ENCODE results near the gene MS4A7.

Gene MS4A7

DNA sequence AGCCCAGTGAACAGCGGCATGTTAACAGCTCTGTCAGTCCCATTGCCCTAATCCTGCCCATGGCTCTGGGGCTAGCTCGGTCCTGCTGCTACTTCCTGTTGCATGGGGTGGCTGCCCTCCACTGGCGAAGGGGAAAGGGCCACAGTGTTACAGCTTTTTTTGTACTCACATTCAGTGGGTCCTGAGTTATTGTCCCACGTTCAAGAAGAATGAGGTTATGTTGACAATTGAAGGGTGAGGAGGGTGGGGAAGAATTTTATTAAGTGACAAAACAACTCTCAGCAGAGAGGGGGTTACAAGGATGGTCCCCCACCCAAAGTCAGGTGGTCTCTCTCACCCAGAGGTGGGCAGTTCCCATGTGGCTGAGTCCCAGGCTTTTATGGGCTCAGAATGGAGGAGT is 17.7 kb upstream of the MS4A7 start:
- TF ChIP-seq TAF1 (IDR thresholded peaks at IDR 0.05; ENCODE audit: borderline replicate concordance, insufficient read depth, low read length) = no peak
- TF ChIP-seq FOXP2 (optimal IDR thresholded peaks at IDR 0.05; ENCODE audit: borderline replicate concordance, extremely low read depth, extremely low read length, insufficient read depth) = no peak
- TF ChIP-seq REST (IDR thresholded peaks at IDR 0.05; ENCODE audit: insufficient read depth in 1 of 2, low read depth in 2 of 2, low read length in 2 of 2) = no peak
- TF ChIP-seq SIN3A (IDR thresholded peaks at IDR 0.05; ENCODE audit: borderline replicate concordance, insufficient read depth, low read length) = no peak
- no peak for TF ChIP-seq POLR2AphosphoS5 (IDR thresholded peaks at IDR 0.05; ENCODE audit: low read depth, low read length)

GRCh38 chr11:60362241-60362640 is 16.1 kb upstream of the MS4A7 start:
- no peak for TF ChIP-seq TAF1 (IDR thresholded peaks at IDR 0.05; ENCODE audit: borderline replicate concordance, insufficient read depth, low read length)
- no peak for TF ChIP-seq POLR2AphosphoS5 (IDR thresholded peaks at IDR 0.05; ENCODE audit: low read depth, low read length)
- TF ChIP-seq REST (IDR thresholded peaks at IDR 0.05; ENCODE audit: insufficient read depth in 1 of 2, low read depth in 2 of 2, low read length in 2 of 2) = no peak
- no peak for TF ChIP-seq SIN3A (IDR thresholded peaks at IDR 0.05; ENCODE audit: borderline replicate concordance, insufficient read depth, low read length)
- no peak for TF ChIP-seq FOXP2 (optimal IDR thresholded peaks at IDR 0.05; ENCODE audit: borderline replicate concordance, extremely low read depth, extremely low read length, insufficient read depth)

DNA sequence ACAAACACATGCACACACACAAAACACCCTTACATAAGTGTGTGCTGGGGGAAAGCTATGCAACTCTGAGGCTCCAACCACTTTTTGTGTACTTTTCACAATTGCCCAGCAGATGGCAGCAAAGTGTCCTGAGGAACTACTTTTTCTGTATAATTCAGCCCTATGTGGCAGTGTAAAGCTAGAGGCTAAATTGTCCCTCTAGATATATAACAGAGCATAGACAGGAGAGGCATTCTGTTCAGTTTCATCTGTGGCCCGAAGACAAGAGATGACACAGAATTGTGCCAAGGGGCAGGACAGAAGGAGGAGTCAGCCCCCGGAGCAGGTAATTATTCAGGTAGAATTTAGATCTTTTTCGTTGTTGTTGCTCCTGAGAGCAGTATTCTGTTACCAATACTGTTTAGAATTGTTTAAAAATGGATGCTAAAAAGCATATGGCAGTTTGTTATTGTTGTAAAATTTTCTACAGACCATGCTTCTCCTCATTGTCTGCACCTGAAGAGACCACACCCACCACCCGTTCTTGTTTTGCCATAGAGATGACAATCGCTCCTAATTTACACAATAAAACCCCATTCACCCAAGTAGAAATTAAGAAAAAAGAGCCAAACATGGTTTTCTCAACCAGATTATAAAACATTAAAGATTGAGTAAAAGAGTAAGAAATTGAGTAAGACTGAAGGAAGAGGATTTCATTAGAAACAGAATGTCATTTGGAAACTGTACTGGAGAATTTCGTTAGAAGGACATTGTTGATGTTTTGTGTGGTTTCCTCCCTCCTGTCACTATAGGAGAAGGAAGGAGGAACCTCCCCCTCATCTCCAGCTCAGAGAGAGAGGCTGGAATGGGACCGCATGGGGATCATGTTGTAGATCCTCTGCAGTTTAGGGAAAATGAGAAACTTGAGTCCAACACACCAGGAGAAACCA is 14.5 kb upstream of the MS4A7 start:
- TF ChIP-seq FOXP2 (optimal IDR thresholded peaks at IDR 0.05; ENCODE audit: borderline replicate concordance, extremely low read depth, extremely low read length, insufficient read depth) (no peak), POLR2AphosphoS5 (IDR thresholded peaks at IDR 0.05; ENCODE audit: low read depth, low read length) (no peak), SIN3A (IDR thresholded peaks at IDR 0.05; ENCODE audit: borderline replicate concordance, insufficient read depth, low read length) (no peak), REST (IDR thresholded peaks at IDR 0.05; ENCODE audit: insufficient read depth in 1 of 2, low read depth in 2 of 2, low read length in 2 of 2) (no peak), TAF1 (IDR thresholded peaks at IDR 0.05; ENCODE audit: borderline replicate concordance, insufficient read depth, low read length) (no peak)

DNA sequence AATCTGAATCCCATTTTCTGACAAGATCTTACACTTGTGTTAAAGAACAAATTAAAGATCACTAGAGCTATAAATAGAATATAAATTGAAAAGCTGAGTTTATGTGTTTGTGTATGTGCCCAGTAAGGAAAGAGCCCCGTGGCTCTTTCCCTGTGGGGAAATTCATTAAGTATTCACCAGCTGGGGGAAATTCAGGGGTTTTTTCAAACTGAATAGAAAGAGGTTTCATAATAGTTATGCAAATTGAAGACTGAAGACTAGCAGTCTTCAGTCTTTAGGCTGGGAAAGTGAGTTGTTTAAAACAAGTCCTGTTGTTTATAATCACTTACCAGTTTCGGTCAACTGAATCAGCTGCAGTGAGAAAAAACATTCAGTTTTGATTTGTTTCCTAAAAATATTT is 11.3 kb upstream of the MS4A7 start:
- TF ChIP-seq TAF1 (IDR thresholded peaks at IDR 0.05; ENCODE audit: borderline replicate concordance, insufficient read depth, low read length) (no peak), POLR2AphosphoS5 (IDR thresholded peaks at IDR 0.05; ENCODE audit: low read depth, low read length) (no peak), FOXP2 (optimal IDR thresholded peaks at IDR 0.05; ENCODE audit: borderline replicate concordance, extremely low read depth, extremely low read length, insufficient read depth) (no peak), REST (IDR thresholded peaks at IDR 0.05; ENCODE audit: insufficient read depth in 1 of 2, low read depth in 2 of 2, low read length in 2 of 2) (no peak), SIN3A (IDR thresholded peaks at IDR 0.05; ENCODE audit: borderline replicate concordance, insufficient read depth, low read length) (no peak)

Measured in PFSK-1 (cell line).